Activated T-cell treated with anti-CD3 and anti-CD28 coated beads, Interleukin-2, amount 50 U/mL, for 72 hours (primary cell): ENCODE measurements around the gene PLXNB1. TPM values are rescaled to one million over a fixed set of nuclear protein-coding genes. Genes with fewer than 3 reads are reported as not detected.

ENCODE experiments used
- ATAC-seq, 2 donors: fragments of 150-1000 bp; cut with Tn5 transposase; replicated peaks in 1 of 2; 2 replicates each; pipeline ENCODE4 v1.10.0; 2021; ENCODE audit warnings: moderate library complexity in 2 of 2, mild to moderate bottlenecking in 1 of 2
- DNase-seq, 2 donors: peaks; one replicate each; pipeline ENCODE4 v3.0.0; 2021 to 2022; ENCODE audit warnings: mixed read lengths in 1 of 2
- H3K27ac Mint-ChIP-seq: one replicate; pipeline ENCODE4 v1.8.0; 2022; ENCODE audit warnings: mild to moderate bottlenecking, moderate library complexity, mixed read lengths
- H3K27me3 Mint-ChIP-seq: one replicate; pipeline ENCODE4 v1.8.0; 2022; ENCODE audit warnings: low read depth, mixed read lengths
- H3K36me3 Mint-ChIP-seq, 2 donors: one replicate each; pipeline ENCODE4 v1.8.0; 2022; ENCODE audit warnings: mixed read lengths in 2 of 2, mild to moderate bottlenecking in 1 of 2; ENCODE audit not compliant: insufficient read depth in 2 of 2
- H3K4me1 Mint-ChIP-seq: one replicate; pipeline ENCODE4 v1.8.0; 2022; ENCODE audit warnings: low read depth, mixed read lengths
- H3K4me3 Mint-ChIP-seq, 2 donors: one replicate each; pipeline ENCODE4 v1.8.0; 2022; ENCODE audit warnings: mild to moderate bottlenecking in 2 of 2, mixed read lengths in 2 of 2, moderate library complexity in 2 of 2
- H3K9me3 Mint-ChIP-seq, 2 donors: one replicate each; pipeline ENCODE4 v1.8.0; 2022; ENCODE audit warnings: mixed read lengths in 2 of 2
- total RNA-seq, 2 donors: library from RNA; stranded (reverse); gene quantifications; one replicate each; pipeline ENCODE4 v1.2.3, GENCODE V29; 2022

Gene PLXNB1
- total RNA-seq, 2 donors from 2014 or later: 3.2 to 6.1 TPM

GRCh38 chr3:48426401-48426909 lies 3.4 kb downstream of the PLXNB1 start:
- Mint-ChIP-seq H3K4me3 (no peak overlapping the region), H3K9me3 (no peaks in the 10 kb centered on the region), H3K4me1 (no peaks in the 10 kb centered on the region), H3K36me3 (no peaks in the 10 kb centered on the region), H3K27me3 (peaks cover 19% of the 10 kb centered on the region), H3K27ac (no peak overlapping the region)
- no peak for DNase-seq
- no peak for ATAC-seq

GRCh38 chr3:48425281-48425812 lies 4.5 kb downstream of the PLXNB1 start:
- H3K27me3 Mint-ChIP-seq: peaks cover 19% of the 10 kb centered on the region
- no peaks in the 10 kb centered on the region for H3K9me3 Mint-ChIP-seq
- no peaks in the 10 kb centered on the region for H3K4me1 Mint-ChIP-seq
- ATAC-seq (no peak), DNase-seq (no peak)
- H3K36me3 Mint-ChIP-seq: no peaks in the 10 kb centered on the region
- no peak overlapping the region for H3K27ac Mint-ChIP-seq
- H3K4me3 Mint-ChIP-seq: no peak overlapping the region

GRCh38 chr3:48423883-48424695 lies 5.8 kb downstream of the PLXNB1 start:
- Mint-ChIP-seq H3K9me3 (no peaks in the 10 kb centered on the region), H3K36me3 (no peaks in the 10 kb centered on the region), H3K27ac (no peak overlapping the region), H3K4me3 (no peak overlapping the region), H3K4me1 (no peaks in the 10 kb centered on the region), H3K27me3 (peaks cover 19% of the 10 kb centered on the region)
- ATAC-seq (no peak), DNase-seq (no peak)

DNA sequence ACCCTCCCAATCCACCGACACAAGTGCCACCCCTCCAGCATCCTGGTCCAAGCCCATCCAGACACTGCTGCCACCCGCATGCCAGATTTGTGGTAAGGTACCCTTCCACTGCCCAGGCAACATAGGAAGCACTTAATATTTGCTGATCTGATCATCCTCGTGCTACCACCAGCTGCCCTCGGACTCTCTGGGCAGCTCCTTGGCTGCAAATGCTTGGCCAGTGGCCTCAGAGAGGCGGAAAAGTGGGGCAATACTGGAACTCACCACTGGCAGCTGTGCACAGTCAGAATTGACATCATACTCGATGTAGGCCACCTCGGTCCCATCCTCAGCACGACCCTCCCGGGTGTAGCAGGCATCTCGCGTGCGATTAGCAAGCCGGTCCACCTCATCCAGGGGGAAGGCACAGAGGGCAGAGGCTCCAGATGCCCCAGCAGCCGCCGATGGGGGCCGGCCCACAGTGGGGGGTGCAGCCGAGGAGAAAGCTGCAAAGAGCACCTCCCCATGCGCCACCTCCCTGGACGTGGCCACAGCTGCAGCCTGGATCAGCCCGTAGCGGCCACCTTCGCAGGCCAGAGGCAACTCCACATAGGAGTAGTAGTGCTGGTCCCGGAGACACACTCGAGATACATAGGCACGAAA lies 6.5 kb downstream of the PLXNB1 start:
- no peaks in the 10 kb centered on the region for H3K36me3 Mint-ChIP-seq
- no peaks in the 10 kb centered on the region for H3K4me1 Mint-ChIP-seq
- no peak overlapping the region for H3K27ac Mint-ChIP-seq
- no peaks in the 10 kb centered on the region for H3K9me3 Mint-ChIP-seq
- ATAC-seq (no peak), DNase-seq (no peak)
- peaks cover 17% of the 10 kb centered on the region for H3K27me3 Mint-ChIP-seq
- no peak overlapping the region for H3K4me3 Mint-ChIP-seq

DNA sequence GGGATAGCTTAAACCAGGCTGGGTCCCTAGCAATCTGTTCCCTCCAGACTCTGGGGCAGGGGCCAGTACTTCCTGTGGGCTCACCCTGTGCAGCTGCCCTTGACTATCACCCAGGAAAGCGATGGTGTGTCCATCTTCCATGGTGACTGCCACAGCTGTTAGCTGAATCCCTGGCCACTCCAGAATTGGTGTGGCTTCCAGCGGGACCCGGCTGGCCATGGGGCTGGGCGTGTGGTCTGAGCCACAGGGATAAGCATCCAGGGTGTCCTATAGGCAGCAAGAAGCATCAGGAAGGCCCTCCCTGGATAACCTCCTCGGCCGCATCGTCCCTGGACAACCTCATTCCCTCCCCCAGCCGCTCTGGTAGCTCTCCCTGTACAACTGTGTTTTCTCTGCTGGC lies 7.2 kb downstream of the PLXNB1 start:
- peaks cover 10% of the 10 kb centered on the region for H3K27me3 Mint-ChIP-seq
- H3K36me3 Mint-ChIP-seq: no peaks in the 10 kb centered on the region
- ATAC-seq (no peak), DNase-seq (no peak)
- no peak overlapping the region for H3K4me3 Mint-ChIP-seq
- H3K27ac Mint-ChIP-seq: no peak overlapping the region
- no peaks in the 10 kb centered on the region for H3K4me1 Mint-ChIP-seq
- no peaks in the 10 kb centered on the region for H3K9me3 Mint-ChIP-seq

DNA sequence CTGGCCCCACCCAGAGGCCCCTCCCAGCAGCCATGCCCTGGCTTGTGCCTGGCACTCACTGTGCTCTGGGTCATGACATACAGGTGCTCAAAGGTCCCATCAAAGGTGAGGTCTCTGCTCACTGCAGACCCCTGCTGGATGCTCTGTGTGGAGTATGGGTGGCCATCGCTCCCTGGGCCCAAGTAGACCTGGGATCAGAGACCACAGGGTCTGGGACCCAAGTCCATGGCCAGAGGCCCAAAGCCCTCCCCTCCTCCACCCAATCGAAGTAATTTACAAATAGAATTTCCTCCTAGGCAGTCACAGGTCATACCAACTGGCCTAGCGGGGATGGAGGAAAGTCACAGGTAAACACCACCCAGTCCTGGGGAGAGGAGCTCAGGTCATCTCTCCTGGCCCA lies 7.6 kb downstream of the PLXNB1 start:
- H3K9me3 Mint-ChIP-seq: no peaks in the 10 kb centered on the region
- H3K36me3 Mint-ChIP-seq: no peaks in the 10 kb centered on the region
- DNase-seq (no peak), ATAC-seq (no peak)
- H3K27ac Mint-ChIP-seq: no peak overlapping the region
- H3K27me3 Mint-ChIP-seq: peaks cover 6% of the 10 kb centered on the region
- H3K4me1 Mint-ChIP-seq: no peaks in the 10 kb centered on the region
- H3K4me3 Mint-ChIP-seq: no peak overlapping the region

GRCh38 chr3:48420561-48420960 lies 9.3 kb downstream of the PLXNB1 start:
- H3K36me3 Mint-ChIP-seq: no peaks in the 10 kb centered on the region
- no peak overlapping the region for H3K27ac Mint-ChIP-seq
- no peaks in the 10 kb centered on the region for H3K4me1 Mint-ChIP-seq
- DNase-seq (no peak), ATAC-seq (no peak)
- no peaks in the 10 kb centered on the region for H3K9me3 Mint-ChIP-seq
- no peaks in the 10 kb centered on the region for H3K27me3 Mint-ChIP-seq
- no peak overlapping the region for H3K4me3 Mint-ChIP-seq

DNA sequence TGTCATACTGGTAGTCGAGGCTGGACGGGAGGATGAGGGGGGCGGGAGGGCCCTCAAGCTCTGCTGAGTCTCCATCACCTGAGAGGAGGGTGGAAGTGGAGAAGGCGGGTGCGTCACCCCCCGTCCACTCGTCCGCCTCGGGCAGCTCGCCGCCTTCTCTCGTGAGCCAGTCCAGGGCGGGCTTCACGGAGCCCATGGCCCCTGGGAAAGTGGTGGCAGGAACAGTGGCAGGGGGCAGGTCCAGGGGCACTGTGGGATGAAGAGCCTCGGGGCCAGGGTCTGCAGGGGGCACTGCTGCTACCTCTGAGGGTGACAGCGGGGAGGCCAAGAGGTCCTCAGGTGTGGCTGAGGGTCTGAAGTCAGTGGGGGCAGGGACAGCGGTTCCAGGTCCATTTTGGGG lies 10.3 kb downstream of the PLXNB1 start:
- Mint-ChIP-seq H3K36me3 (no peaks in the 10 kb centered on the region), H3K4me3 (no peak overlapping the region), H3K27me3 (no peaks in the 10 kb centered on the region), H3K9me3 (no peaks in the 10 kb centered on the region), H3K4me1 (no peaks in the 10 kb centered on the region), H3K27ac (no peak overlapping the region)
- DNase-seq: no peak
- ATAC-seq: no peak

DNA sequence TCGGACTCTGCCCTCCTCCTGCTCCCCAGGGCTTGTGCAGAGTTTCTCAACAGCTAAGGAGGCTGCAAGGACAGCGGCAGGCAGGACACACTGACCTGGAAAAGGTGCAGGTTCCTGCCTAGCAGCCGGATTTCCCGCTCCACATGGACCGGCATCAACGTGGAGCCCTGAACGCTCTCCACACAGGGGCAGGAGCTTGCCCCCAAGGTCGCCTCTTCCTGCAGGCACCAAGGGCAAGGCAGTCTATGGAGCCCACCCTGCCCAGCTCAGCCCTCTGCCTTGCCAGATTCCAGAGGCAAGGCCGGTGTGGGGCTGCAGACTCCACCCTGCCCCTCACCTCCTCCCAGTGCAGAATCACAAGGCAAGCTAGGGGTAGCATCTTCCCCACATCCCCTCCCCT lies 10.7 kb downstream of the PLXNB1 start:
- no peak overlapping the region for H3K4me3 Mint-ChIP-seq
- H3K36me3 Mint-ChIP-seq: no peaks in the 10 kb centered on the region
- no peaks in the 10 kb centered on the region for H3K4me1 Mint-ChIP-seq
- ATAC-seq (no peak), DNase-seq (no peak)
- no peak overlapping the region for H3K27ac Mint-ChIP-seq
- no peaks in the 10 kb centered on the region for H3K9me3 Mint-ChIP-seq
- no peaks in the 10 kb centered on the region for H3K27me3 Mint-ChIP-seq

- DNase-seq (no peak), ATAC-seq (no peak)
- Mint-ChIP-seq H3K4me1 (no peaks in the 10 kb centered on the region), H3K27me3 (no peaks in the 10 kb centered on the region), H3K9me3 (no peaks in the 10 kb centered on the region), H3K36me3 (no peaks in the 10 kb centered on the region), H3K4me3 (no peak overlapping the region), H3K27ac (no peak overlapping the region)
Measured at GRCh38 chr3:48418651-48419050, 11.2 kb downstream of the PLXNB1 start.

- H3K27ac Mint-ChIP-seq: no peak overlapping the region
- H3K27me3 Mint-ChIP-seq: no peaks in the 10 kb centered on the region
- no peak for DNase-seq
- H3K4me3 Mint-ChIP-seq: no peak overlapping the region
- H3K36me3 Mint-ChIP-seq: no peaks in the 10 kb centered on the region
- no peaks in the 10 kb centered on the region for H3K4me1 Mint-ChIP-seq
- no peaks in the 10 kb centered on the region for H3K9me3 Mint-ChIP-seq
- ATAC-seq: no peak
Measured at GRCh38 chr3:48418140-48418539, 11.7 kb downstream of the PLXNB1 start.

DNA sequence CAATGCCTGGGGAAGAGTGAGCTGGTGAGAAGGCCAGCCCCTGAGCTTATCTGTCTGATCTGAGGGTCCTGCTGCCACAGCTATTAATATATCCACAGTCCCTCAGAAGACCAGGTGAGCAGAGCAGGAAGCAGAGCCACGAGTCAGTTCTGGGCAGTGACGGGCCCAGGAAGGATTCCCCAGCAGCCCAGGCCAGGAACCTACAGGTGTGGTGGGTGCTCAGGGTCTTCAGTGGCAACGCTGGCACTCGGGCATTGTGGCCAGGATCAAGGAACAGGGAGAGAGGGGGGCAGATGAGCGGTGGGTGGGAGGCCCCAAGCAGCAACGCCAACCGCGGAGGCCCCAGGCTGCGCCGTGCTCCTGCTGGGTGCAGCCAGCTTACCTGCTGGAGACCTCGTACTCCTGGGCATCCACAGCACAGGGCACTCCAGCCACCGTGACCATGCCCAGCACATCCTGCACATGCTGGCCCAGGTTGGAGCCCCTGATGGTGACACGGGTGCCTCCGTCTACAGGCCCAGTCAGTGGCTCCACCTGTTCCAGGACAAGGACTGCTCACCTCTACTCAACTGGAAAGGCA lies 12.3 kb downstream of the PLXNB1 start:
- no peaks in the 10 kb centered on the region for H3K36me3 Mint-ChIP-seq
- no peak overlapping the region for H3K27ac Mint-ChIP-seq
- no peaks in the 10 kb centered on the region for H3K4me1 Mint-ChIP-seq

GRCh38 chr3:48416546-48416945 lies 13.3 kb downstream of the PLXNB1 start:
- Mint-ChIP-seq H3K27ac (no peak overlapping the region), H3K27me3 (no peaks in the 10 kb centered on the region), H3K9me3 (no peaks in the 10 kb centered on the region), H3K4me1 (no peaks in the 10 kb centered on the region), H3K36me3 (no peaks in the 10 kb centered on the region), H3K4me3 (no peak overlapping the region)
- ATAC-seq (no peak), DNase-seq (no peak)

More for the DNA sequence above, 12.3 kb downstream of the PLXNB1 start:
- no peak for DNase-seq
- no peaks in the 10 kb centered on the region for H3K27me3 Mint-ChIP-seq
- no peaks in the 10 kb centered on the region for H3K9me3 Mint-ChIP-seq
- H3K4me3 Mint-ChIP-seq: no peak overlapping the region
- no peak for ATAC-seq
